NCI-H82 treated with DMSO at 0.1 percent for 48 hours (cell line): ENCODE data around the gene LOXHD1.

Experiments
- DNase-seq: peaks from one replicate; lab custom pipeline; 2025; ENCODE audit not compliant: unreplicated experiment; lab: John Stamatoyannopoulos, UW

The LOXHD1 gene

DNA sequence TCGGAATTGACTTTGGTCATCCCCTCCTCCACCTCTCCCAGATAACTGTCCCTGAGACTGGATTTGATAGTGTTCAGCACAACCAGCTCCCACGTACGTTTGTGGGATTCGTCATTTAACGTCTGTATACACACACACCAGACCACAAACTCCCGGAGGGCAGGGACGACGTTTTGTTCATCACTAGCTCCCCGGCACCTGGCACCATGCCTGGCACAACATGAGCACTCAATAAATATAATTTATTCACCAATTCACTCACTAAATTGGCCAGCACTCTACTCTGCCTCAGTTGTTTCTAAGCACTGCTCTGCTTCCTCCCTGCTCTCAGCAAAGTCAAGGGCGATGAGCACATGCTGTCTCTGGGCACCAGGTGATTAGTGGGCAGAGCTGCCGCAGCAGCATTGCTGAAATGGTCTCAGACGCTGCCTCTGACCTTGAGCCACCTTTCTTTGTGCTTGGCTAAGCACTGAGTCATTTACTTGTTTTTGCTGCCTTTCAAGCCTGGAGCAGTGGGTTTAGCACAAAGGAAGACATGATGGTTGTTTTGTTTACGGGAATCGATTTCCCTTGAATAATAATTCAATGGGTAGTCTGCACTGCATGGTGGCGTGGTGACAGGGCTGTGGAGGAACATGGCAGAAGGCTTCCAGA lies 19.3 kb upstream of the LOXHD1 start:
- DNase-seq = no peak

DNA sequence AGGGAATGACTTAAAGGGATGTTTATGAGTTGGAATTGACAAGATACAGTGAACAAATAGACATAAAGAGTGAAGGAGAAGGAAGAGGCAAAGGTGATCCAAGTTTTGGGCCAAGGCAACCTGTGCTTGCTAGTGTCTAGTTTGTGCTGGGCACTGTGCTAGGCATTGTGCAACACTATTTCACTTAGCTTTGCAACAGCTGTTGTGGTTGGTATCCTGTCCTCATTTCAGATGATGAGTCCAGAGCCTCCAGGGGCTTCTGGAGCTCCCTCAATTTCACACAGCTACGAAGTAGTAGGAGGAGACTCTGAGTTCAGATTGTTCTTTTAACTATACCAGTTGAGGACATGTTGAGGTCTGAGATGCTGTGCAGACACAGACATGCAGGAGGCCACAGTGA lies 18.1 kb upstream of the LOXHD1 start:
- no peak for DNase-seq

DNA sequence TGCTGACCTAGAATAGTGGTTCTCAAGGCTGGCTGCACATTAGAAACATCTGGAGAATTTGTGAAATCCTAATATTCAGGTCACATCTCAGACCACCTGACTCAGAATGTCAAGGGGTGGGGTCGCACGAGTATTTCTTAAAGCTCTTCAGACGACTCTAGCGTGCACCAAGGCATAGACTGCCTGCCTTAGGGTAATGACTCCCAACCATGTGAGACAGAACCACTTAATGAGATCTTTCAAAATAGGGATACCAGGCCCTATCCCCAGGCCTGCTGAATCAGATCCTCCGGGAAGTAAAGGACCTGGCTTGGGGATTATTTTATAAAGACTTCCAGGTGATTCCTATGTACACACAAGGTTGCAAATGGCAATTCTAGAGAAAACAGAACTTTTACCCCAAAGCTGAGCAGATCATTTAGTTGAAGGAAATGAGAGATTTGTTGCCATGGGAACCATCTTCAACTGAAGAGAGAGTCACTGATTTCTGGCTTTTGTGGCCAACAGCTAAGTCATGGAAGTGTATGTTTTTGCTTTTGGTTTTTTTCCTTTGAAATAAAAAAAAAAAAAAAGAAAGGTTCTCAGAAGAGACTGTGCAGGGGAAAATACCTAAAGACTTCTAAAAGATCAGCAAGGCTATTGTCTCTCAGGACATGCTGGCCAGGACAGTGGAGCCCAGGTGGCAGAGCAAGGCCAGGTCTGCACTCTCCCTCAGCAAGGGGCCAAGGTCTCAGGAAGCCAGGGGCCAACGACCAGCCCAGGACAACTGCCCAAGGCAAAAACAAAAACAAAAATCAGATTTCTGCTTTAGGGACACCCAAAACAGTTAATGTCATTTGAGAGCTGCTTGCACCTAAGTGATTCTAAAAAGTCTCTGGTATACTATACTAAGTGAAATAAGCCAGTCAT lies 15.3 kb upstream of the LOXHD1 start:
- DNase-seq = no peak

DNA sequence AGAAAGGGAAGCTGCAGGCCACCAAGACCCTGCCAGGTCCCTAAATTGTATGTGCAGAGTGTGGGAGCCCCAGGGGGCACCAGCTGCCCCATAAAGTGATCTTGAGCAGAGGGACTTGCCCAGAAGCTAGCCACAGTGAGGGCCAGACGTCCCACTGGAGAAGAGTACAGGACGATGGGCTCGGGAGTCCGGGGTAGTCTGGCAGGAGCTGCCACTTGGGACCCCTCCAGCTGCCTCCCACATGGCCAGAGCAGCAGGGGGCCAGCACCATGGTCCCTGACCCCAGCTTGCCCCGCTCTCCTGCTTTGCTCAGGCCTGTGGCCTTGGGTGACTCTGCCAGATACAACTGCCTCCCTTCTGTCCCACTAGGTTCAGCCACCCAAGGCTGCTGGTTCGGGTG lies 11.7 kb upstream of the LOXHD1 start:
- no peak for DNase-seq

DNA sequence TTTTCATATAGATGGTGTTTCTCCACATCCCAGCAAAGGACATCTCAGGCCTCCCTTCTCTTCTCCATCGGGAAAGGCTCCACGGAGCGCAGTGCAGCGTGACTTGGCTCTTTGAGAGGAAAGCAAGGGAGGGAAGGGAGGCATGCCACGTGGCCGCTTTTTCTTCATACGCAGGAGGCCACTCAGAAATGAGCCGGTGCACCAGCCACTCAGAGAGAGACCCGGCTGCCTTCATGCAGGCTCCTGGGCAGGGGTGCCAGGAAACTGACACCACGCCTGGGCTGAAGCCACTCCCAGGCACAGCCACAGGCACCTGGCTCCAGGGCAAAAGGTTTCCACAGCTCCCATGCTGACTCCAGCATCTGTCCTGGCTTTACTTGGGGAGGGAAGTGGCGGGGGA lies 11.1 kb upstream of the LOXHD1 start:
- DNase-seq = no peak

DNA sequence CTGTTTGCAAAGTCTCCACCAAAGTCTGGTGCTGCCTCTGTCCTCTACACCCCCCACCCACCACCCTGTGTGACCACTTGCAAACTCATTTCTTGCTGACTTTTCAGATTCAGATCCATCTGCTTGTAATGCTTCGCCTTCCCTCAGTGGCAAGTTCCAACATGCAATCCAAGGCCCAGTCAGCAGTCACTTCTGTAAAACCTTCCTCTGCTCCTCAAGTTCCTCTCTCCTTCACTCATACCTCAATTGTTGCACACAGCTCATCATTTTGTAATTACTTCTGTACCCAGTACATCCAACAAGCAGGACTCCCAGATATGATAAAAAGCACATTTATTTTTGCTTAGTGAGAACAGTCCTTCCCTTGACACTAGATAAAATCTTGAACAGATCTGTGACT lies 6.5 kb upstream of the LOXHD1 start:
- DNase-seq = no peak

DNA sequence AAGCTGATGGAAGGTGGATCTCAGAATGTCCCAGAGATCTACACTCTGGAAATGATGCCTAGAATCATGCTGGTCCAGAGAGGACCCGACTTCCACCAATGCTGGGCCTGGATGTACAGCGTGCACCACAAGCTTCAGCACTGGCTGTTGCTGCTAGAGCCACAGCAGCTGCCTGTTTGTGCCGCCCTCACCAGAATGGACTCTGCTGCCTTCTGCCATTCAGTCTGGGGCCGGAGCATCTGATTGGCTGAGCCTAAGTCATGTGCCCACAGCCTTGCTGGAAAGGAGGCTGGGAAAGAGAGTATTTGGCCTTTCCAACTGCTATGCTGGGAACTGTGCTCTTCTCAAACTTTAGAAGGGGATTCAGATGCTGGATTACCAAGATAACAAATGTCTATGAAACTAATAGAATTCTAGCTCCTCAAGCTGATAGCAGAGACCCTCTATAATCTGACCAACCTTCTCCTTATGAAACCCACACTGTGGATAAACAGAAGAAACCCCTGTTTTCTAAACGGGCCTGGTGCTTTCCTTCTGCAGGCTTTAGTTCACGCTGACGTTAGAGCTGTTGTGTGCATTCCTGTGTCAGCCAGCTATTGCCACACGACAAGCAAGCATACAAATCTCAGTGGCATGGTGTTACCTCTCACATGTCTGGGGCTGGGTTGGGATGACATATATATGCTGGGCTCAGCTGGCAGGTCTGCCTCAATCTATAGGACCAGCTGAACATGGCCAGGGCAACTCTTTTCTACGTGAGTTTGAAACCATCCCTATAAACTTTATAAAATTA lies 4.1 kb upstream of the LOXHD1 start:
- peak; percentile 12 for DNase-seq

DNA sequence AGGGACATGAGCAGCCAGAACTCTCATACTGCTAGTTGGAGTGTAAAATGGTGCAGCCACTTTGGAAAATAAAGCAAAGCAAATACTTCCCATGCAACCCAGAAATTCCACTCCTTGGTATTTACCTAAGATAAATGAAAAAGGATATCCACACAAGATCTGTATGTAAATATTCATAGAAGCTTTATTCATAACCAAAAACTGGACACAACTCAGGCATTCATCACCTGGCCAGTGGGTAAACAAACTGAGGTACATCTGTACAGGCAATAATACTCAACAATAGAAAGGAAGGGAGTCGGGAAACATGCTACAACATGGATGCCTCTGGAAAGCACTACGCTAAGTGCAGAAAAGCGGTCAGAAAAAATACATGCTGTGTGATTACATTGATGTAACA lies 2.5 kb upstream of the LOXHD1 start:
- no peak for DNase-seq

DNA sequence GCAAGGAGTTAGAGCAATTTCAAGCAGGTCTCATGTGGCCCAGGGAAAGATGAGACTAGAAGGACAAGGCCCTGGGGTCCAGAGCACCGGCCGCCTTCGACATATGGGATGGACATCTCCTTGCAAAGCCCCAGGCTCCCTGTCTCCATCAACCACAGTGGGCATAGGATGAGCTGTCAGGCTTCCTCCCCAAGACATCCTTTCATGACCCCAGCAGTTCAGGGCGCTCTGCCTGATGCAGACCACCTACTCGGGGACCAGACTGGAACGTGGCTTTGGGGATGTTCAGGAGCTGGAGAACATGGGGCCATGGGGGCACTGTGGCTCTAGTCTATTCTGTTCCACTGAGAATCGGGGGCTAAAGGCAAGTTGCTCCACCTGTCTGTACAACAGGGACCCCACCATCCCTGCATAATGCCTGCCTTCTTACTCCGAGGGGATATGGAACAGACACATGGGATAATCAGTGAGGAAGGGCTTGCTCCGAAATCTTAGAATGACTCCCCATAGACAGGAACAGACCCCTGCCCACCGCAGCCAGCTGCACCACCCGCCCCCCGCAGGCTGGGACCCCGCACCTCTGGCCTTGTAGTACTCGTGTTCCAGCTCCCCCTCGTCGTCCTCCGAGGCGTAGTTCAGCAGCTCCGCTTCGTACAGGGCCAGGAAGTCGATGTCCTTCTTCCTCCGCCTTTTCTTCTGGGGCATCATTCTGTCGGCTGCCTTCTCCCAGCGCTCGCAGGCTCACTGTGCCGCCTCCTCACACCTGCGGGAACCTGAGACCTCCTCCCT lies 500 bp downstream of the LOXHD1 start:
- DNase-seq = no peak

DNA sequence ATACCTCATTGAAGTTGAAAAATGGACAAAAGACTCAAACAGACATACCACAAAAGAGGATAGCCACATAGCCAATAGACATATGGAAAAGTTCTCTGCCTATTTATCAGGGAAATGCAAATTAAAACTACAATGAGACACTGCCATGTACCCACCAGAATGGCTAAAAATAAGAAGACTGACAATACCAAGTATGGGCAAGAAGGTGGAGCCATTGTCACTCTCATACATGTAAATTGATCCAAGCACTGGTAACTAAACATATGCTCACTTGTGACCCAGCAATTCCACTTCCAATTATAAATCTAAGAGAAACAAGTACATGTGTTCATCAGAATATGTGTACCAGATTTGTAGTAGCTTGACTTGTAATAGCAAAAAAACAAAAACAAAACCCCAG lies 4.6 kb downstream of the LOXHD1 start:
- DNase-seq = no peak

DNA sequence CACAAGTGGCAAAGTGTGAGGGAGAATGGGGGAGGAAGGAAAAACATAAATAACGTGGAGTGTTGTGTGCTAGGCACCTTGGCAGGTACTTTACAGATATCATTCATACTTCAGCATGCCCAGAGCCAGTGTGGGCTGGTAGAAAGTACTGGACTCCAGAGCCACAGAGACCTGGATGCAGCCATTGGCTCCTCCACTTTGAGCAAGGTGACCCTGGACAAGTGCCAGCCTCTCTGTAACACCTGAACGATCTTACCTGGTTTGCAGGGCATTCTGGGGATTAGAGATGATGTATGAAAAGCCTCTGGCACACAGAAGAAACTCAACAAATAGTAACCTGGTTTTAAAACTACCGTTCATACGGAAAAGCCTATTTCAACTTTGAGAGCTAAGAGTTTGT lies 6.3 kb downstream of the LOXHD1 start:
- DNase-seq = no peak

DNA sequence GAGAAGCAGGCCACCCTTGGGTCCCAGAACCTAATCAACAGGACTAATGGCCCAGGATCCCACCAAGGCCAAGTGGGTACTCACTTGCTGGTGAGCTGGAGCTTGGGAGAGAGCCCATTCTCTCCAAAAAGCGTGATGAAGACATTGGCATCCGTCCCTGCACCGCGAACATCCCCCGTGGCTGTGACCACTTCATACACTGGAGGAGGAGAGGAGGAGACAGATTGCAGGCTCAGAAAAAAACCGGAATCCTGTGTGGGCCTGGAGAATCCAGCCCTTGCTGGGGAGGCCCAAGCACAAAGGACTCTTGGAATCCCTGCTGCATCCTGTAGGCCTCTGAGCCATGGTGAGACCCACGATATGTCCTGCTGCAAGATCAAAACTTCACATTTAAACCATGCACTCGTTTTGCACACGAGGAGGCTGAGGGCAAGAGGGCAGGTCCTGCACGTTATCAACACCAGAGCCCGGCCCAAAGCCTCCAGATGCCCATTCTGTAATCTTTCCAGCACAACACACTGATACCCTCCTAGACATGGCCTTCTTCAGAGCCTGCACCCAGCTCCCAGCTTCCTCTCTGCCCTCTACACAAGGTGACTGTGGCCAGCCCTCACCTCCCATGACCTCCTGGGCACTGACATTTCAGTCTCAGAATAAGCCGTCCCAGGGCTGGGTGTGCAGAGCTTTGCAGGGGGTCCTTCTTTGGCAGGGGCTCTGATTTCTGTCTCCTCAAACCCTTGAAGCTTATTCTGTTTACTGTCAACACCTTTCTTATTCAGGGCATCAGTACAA lies 7.8 kb downstream of the LOXHD1 start:
- DNase-seq = no peak

DNA sequence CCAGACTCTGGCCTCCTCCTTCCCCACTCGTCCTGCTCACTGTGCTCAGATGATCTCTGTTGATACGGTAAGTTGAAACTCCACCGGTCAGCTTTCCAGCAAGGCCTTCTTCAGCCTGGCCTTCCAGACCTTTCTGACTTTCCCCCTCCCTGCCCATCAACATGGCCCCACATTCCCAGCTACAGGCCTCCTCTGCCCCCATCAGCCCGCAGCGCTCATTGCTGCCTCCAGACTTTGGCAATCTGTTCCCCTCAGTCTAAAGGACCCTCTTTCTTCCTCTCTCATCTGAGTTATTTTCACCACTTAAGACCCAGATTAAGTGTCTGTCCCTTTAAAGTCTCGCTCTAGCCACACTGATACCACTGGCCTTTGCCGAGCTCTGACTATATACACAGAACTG lies 10.6 kb downstream of the LOXHD1 start:
- no peak for DNase-seq

DNA sequence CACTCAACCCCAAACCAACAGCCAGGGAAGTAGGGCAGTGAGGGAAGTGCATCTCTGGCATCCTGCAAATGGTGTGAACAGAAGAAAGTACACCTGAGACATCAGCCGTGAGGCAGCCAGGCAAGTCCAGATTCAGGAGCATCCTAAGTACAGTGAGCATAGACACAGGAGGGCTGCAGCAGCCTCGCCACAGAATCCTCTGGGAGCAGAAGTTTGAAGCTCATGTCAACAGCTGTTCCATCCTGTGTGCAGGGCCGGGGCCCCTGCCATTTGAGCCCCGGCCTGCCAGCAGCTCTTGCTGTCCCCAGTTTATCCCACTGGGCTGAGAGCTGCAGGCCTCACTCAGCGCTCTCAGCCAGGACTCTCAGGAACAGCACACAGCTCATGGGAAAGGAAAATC lies 14.5 kb downstream of the LOXHD1 start:
- no peak for DNase-seq

DNA sequence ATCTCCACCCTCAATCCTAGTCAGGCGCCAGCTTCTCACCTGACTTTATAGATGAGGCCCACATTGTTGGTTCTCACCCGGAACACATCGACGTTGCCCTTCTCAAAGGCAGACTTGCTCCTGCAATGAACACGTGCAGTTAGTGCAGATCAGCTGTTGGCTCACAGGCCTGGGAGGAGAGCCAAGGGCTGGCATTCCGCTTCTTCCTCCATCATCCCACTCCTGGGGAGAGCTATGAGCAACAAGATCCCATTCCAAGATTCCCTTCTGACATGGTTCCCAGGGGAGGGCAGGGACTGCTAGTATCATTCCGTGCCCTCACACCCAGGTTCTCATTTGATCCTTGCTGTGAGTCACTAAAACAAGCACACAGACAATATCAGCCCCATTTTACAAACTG lies 15.1 kb downstream of the LOXHD1 start:
- DNase-seq = no peak

DNA sequence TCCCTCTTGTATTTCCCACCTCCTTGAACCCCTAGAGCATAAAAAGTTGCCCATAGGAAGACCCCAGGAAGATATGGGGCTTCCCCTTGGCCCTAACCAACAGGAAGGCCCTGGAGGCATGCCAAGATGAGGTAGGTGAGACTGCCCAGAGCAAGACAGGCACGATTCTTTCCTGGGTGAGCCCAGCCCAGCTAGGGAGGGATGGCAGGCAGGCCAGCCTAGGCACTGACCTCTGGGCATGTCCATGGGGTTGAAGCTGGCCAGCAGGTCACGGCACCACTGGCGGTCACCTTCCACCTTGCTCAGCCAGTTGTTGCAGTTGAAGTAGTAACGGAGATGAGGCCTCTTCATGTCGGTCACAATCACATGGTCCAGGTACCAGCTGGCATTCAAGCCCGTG lies 17.6 kb downstream of the LOXHD1 start:
- DNase-seq = no peak

DNA sequence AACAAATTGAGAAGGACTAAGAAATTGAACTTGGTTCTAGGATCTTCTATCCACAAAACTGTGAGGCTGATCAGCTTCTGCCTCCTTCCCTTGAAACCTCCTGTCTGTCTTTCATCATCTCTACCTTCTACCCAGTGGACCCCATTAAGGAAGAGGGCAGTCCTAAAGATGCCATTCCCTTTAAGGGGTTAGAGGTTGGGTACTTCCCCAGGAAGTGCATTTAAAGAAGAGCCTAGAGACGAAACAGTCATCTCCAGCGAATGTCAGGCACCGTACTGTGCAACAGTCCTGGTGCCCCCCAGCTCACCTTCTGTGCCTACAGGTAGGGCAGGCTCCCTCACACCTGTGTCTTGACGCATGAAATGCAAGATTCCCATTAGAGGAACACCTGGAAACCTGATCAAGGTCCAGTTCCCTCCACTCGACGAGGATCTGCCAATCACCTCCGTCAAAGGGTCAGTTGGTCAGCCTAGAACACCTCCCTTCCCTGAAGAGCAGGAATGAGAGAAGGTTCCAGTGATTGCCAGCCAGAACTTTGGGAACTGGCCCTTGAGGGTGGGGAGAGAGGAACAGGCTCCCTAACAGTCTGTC lies 20.9 kb downstream of the LOXHD1 start:
- DNase-seq = no peak

DNA sequence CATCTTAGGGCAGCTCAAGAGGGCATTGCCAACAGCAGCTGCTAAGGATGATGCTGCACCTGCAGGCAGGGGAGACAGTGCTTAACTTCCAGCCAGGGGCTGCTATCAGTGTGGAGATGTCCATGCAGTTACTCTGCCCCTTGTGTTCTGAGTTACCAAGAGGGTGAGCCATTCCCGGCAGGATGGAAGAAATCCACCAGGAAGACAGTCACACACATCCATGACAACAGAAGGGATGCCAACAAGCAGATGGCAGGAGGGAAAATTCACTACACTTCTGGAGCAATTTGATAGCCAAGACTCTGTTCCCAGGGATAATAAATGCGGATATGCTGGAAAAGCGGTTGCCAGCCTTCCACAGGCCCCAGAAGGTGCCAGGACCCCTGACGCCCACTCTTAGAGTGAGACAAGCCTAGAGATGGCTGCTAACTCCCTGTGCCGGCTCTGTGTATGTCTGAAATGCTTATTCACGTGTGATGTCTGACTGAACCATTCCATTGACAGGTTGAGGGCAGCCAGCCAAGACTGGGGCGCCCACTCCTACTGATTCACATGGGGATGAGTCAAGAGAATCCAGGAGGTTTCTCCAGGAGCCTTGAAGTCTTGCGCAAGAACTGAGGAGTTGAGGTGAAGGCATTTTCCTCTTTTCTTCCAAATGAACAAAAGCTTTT lies 24.5 kb downstream of the LOXHD1 start:
- no peak for DNase-seq

DNA sequence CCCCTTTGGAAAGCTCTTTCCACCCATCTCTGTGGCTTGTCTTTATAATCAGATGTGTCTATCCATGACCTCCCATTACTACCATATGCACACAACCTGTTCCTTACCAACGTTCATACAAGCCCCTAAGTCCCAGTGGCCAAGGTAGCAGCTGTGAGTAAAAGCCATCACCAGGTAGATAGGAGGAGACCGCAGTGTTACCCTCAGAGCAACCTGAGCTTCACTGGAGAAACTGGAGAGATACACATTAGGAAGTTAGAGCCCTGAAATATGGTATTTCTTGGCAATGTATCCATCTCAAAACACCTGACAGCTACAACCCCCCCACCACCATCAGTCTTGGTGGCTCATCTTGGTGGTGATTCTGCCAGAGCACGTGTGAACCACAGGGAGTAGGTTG lies 26.0 kb downstream of the LOXHD1 start:
- DNase-seq = no peak
